Choroid plexus epithelial cell (primary cell): ENCODE data around the gene TMEM145.

Source experiments
- DNase-seq: peaks from one replicate; pipeline ENCODE4 v3.0.0-alpha.2; 2010; ENCODE audit warnings: low read depth
- H3K4me3 ChIP-seq: 2 replicates; pipeline ENCODE4 v1.5.1; 2011; ENCODE audit warnings: low read depth, mild to moderate bottlenecking, control low read depth, low read length, moderate library complexity
- TF ChIP-seq, protein P1 (sequence below): conservative IDR thresholded peaks from 2 replicates; pipeline ENCODE4 v1.5.1; 2011; ENCODE audit warnings: low read depth, mild to moderate bottlenecking, control low read depth, inconsistent platforms, low read length, moderate library complexity

The TMEM145 gene

DNA sequence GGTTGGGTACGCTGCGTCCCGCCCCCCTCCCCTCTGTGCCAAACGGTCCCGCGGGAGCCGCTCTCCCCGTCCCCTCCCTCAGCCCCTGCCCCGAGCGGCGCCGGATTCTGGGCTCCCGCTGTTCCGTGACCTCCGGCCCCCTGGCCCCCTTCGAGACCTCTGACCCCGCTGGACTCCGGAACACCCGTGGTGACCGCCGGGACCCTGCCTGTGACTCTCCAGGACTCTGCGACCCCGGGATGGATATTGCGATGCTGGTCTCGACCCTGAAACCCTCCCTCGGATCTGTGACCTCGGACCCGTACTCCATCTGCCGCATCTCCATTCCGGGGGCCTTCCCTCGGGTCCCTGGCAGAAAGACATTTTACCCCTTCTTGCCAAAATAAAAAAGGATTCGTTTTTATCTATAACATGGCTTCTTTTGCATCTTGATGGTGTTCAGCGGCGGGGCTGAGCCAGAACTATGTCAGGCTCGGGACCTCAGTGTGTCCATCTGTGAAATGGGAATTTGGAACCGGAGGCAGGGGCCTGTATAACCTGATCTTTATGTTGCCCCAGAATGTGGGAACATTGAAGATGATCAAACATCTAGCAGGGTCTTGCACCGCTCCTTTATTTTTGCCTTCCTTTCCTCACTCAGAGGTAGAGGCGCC, 11.7 kb downstream of the TMEM145 start:
- no peak overlapping the region for H3K4me3 ChIP-seq
- TF ChIP-seq, protein P1, sequence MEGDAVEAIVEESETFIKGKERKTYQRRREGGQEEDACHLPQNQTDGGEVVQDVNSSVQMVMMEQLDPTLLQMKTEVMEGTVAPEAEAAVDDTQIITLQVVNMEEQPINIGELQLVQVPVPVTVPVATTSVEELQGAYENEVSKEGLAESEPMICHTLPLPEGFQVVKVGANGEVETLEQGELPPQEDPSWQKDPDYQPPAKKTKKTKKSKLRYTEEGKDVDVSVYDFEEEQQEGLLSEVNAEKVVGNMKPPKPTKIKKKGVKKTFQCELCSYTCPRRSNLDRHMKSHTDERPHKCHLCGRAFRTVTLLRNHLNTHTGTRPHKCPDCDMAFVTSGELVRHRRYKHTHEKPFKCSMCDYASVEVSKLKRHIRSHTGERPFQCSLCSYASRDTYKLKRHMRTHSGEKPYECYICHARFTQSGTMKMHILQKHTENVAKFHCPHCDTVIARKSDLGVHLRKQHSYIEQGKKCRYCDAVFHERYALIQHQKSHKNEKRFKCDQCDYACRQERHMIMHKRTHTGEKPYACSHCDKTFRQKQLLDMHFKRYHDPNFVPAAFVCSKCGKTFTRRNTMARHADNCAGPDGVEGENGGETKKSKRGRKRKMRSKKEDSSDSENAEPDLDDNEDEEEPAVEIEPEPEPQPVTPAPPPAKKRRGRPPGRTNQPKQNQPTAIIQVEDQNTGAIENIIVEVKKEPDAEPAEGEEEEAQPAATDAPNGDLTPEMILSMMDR, result no peak
- DNase-seq, result no peak

DNA sequence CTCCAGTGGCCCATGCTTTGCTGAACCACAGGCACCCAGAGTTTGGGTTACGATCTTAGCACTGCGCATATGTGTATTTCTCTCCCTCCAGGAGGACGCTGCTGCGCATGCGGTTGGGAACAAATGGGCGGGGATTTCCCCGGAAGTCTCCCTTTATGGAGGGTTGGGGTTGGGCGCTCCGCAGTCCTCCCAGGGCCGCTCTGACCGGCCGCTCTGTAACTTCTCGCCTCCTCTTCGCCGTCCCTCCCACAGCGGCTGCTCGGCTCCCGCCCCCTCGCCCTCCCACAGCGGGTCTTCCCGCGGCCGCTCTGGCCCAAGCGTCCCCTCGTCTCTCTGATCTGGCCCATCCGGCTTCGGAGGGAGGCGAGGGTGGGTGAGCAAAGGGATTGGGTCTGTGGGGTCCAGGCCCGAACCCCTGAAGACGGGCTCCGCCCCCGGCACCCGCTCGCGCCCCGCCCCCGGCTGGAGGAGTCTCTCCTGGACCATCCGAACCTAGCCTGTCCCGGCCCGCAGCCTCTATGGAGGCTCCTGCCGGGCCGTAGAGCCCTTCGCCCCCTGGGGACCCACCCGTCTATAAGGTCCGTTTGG, 12.3 kb downstream of the TMEM145 start, which contains the start of gene MEGF8:
MEGF8 (plus strand) TSS at position 328 of the 588 bp plus-strand sequence. CDS start 609 bp downstream, outside the sequence.
- DNase-seq, result peak; percentile 99
- TF ChIP-seq, protein P1, result peak; percentile 96
- peak within 1 kb of the TSS; percentile 90 for H3K4me3 ChIP-seq

DNA sequence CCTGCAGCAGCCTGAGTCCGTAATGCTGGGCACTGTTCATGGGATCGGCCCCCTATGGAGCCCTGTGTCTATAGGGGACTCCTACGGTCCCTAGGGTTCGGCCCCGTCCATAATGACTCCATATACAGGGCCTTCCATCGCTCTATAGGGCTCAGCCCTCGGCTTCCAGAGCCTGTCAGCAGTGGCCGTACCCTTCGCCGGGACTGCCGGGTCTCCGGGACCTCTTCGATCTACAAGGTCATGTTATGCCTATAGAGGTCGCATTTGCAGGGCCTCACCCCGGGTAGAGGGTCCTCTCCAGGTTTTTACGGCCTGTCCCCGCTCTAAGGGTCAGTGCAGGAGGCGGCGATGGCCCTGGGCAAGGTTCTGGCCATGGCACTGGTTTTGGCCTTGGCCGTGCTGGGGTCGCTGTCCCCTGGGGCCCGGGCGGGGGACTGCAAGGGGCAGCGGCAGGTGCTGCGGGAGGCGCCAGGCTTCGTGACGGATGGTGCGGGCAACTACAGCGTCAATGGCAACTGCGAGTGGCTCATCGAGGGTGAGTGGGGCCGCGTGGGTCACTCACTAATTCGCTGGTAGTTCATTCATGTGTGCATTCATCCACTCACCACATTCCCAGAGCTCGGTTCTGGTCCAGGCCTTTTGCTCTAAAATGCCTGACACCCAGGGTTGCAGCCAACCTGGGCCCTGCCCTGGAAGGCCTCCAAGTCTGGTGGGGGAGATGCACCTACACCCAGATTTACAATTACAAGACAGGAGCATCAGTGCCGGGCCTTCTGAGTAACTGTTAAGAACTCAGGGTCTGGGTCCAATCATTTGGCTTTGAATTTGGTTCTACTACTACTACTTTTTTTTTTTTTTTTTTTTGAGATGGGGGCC, 13.0 kb downstream of the TMEM145 start:
- TF ChIP-seq, protein P1, result peak; percentile 17
- peak overlapping the region; percentile 90 for H3K4me3 ChIP-seq
- DNase-seq, result no peak

DNA sequence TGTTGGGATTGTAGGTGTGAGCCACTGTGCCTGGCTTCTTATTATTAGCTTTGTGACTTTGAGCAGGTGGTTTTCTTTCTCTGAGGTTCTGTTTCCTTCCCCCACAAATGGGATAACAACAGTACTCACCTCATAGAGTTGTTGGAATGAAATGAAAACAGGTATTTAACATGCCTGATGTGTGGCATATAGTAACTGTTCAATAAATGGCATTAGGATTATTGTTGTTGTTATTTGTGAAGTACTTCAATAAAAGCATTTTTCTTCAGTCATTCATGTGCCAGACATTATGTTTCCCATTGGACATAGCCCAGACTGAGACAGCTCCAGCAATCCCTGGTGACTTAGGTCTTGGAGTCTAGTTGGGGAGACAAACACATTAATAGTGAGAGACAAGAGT, 13.9 kb downstream of the TMEM145 start:
- TF ChIP-seq, protein P1, result no peak
- no peak for DNase-seq
- H3K4me3 ChIP-seq, result no peak overlapping the region

DNA sequence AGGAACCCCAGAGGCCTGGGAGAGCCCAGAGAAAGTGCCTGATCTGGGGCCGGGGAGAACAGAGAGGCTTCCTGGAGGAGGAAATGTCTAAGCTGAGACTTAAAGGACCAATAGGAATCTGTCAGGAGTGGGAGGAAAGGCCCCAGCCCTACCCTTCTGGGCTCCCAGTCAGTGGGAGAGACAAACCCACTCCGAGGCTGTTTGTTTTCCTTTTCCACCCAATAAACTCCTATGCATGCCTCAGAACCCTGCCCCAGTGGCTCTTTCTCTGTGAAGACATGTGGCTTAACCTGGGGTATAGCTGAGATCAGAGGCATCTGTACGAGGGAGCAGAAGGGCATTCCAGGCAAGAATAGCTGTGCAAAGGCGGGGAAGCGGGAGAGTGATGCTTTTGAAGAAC, 14.3 kb downstream of the TMEM145 start:
- TF ChIP-seq, protein P1, result no peak
- no peak overlapping the region for H3K4me3 ChIP-seq
- DNase-seq, result no peak

DNA sequence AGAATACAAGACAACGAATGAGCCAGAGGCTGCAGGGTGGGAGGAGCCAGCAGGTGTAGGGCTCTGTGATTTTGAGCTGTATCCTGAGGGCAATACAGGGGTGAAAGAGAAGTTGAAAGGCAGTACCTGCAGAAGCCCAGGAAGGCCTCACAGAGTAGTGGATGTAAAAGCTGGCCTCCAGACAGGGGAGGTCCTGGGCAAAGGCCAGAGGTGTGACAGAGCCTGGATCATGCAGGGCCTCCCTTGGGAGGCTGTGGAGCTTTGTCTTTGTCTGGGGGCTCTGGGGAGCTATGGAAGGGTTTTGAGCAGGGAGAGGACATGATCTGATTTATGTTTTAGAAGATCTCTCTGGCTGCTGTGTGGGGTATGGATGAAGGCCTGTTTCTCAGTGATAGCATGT, 15.0 kb downstream of the TMEM145 start:
- no peak overlapping the region for H3K4me3 ChIP-seq
- DNase-seq, result no peak

More for the DNA sequence above, 15.0 kb downstream of the TMEM145 start:
- TF ChIP-seq, protein P1, result no peak
